Large intestine (tissue), 3 donors: ENCODE data around the gene GPX4. TPM values are rescaled to one million over a fixed set of nuclear protein-coding genes. Genes with fewer than 3 reads are reported as not detected.
"Not testable (repeated sequence)": the region's sequence is repeated elsewhere in the genome, so short reads cannot be mapped to it uniquely, and the experiment has no call there.

Source experiments
- DNase-seq, 2 donors: peaks; one replicate each; pipeline versions ENCODE4 v3.0.0 to v3.0.0-alpha.2; 2013
- H3K27ac ChIP-seq: one replicate; pipeline ENCODE4 v1.5.1; 2013; ENCODE audit warnings: low read length
- H3K27me3 ChIP-seq: 2 replicates; pipeline ENCODE4 v1.6.1; 2013; ENCODE audit warnings: low read length; ENCODE audit not compliant: control insufficient read depth, insufficient read depth
- H3K36me3 ChIP-seq: 2 replicates; pipeline ENCODE4 v1.6.1; 2013; ENCODE audit warnings: low read length; ENCODE audit not compliant: control insufficient read depth, insufficient read depth
- H3K4me1 ChIP-seq: one replicate; pipeline ENCODE4 v1.6.1; 2013; ENCODE audit warnings: low read length; ENCODE audit not compliant: control insufficient read depth, insufficient read depth
- H3K4me3 ChIP-seq: one replicate; pipeline ENCODE4 v1.5.1; 2013; ENCODE audit warnings: low read length
- H3K9me3 ChIP-seq: one replicate; pipeline ENCODE4 v1.6.1; 2013; ENCODE audit warnings: mild to moderate bottlenecking, low read depth, low read length, moderate library complexity; ENCODE audit not compliant: control insufficient read depth
- WGBS: methylation state at CpG from one replicate; pipeline ENCODE4 v1.1.5; 2013; ENCODE audit warnings: low lambda C conversion rate; ENCODE audit not compliant: insufficient coverage; 5-methylcytosine and 5-hydroxymethylcytosine counted together
- polyA plus RNA-seq: library from polyadenylated mRNA; unstranded; fragments of 120-200 nt; gene quantifications from one replicate; pipeline ENCODE4 v1.2.1, GENCODE V29; 2013

Gene GPX4
- polyA plus RNA-seq, 1 donor, result 394 TPM

DNA sequence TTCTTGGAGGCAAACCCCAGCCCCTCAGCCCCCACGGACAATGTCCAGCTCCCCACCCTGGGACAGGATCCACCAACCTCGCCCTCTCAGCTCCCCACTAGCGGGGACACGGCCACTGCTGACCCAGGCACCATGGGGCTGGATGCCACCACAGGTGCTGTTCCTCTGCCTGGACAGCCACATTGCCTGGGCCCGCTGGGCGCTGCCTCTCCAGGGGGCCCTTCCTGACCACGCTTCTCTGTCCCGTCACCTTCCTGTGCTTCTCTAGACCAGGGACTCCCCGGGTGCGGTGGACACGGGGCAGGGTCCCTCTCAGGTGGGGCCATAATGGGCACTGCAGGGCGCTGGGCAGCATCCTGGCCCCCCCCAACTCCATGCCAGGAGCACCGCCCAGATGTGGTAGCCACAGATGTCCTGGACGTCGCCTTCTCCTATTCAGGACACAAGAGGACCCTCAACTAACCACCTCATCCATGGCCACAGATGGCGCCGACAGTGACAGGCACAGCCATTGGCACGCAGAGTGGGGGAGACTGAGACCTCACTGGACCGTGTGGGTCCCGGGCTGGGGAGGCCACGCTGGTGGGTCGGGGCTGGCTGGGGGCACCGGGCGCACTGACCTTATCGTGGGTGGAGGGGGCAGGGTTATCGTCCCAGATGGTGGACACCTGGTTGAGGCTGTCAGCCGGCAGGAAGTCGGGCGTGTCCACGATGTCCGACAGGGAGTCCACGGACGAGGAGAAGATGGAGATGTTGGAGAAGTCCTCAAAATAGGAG is 23.4 kb downstream of the GPX4 start:
- Histone ChIP-seq H3K4me1 (peaks cover 13% of the 10 kb centered on the region), H3K9me3 (peaks cover 12% of the 10 kb centered on the region), H3K27ac (no peak overlapping the region), H3K4me3 (no peak overlapping the region), H3K36me3 (peaks cover 51% of the 10 kb centered on the region), H3K27me3 (no peaks in the 10 kb centered on the region)
- DNase-seq, result no peak
- no CpG with 5 or more reads among the region's 33 CpGs for WGBS

DNA sequence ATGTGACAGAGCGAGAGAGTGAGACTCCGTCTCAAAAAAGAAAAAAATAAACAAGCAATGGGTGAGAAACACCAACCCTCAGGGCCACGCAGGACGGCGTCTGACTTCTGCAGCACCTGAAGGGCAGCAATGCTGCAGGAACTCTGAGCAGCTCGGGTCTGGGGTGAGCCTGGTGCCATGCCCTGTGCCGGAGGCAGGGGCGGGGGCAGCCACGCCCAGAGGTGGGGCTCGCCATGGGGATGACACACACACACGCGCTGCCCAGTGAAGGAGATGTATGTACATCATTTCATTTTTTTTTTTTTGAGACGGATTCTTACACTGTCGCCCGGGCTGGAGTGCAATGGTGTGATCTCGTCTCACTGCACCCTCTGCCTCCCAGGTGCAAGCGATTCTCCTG is 24.3 kb downstream of the GPX4 start:
- Histone ChIP-seq H3K27me3 (no peaks in the 10 kb centered on the region), H3K27ac (no peak overlapping the region), H3K36me3 (peaks cover 43% of the 10 kb centered on the region), H3K9me3 (peaks cover 10% of the 10 kb centered on the region), H3K4me1 (peaks cover 20% of the 10 kb centered on the region), H3K4me3 (no peak overlapping the region)
- WGBS, result 90% methylated on average over 2 of the region's 17 CpGs
- no peak for DNase-seq

DNA sequence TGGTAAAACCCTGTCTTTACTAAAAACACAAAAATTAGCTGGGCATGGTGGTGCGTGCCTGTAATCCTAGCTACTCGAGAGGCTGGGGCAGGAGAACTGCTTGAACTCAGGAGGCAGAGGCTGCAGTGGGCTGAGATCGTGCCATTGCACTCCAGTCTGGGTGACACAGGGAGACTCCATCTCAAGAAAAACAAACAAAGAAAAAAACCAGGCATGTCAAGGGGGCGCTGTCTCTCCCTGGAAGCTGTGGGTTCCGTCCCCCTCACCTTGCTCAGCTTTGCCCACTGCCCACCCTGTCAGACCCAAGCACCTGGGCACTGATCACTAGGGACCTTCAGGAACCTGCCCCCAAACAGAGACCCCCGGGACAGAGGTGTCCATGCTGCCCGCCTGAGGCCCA is 25.3 kb downstream of the GPX4 start:
- Histone ChIP-seq H3K4me1 (peaks cover 24% of the 10 kb centered on the region), H3K36me3 (peaks cover 38% of the 10 kb centered on the region)
- not testable (repeated sequence) for H3K4me3 ChIP-seq, H3K27me3 ChIP-seq, H3K27ac ChIP-seq, H3K9me3 ChIP-seq, DNase-seq
- WGBS, result no CpG with 5 or more reads among the region's 7 CpGs

DNA sequence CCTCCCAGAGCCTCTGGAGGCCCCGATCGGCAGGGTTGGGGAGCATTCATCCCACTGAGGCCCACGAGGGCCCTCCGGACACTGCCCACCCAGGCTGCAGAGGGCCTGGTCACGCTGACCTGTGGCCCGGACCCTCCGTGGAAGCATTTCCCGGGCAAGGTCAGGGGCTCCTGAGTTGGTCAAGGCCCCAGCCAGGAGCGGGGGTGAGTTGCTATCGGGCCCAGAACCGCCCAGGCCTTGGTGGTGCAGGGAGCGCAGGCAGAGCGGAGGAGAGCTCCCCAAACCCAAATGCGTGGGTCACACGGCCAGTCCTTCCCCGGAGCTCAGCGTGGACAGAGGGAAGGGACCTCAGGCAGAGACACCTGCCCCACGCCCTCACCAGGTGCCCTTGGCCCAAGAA is 25.7 kb downstream of the GPX4 start:
- Histone ChIP-seq H3K4me1 (peaks cover 24% of the 10 kb centered on the region), H3K4me3 (no peak overlapping the region)

DNA sequence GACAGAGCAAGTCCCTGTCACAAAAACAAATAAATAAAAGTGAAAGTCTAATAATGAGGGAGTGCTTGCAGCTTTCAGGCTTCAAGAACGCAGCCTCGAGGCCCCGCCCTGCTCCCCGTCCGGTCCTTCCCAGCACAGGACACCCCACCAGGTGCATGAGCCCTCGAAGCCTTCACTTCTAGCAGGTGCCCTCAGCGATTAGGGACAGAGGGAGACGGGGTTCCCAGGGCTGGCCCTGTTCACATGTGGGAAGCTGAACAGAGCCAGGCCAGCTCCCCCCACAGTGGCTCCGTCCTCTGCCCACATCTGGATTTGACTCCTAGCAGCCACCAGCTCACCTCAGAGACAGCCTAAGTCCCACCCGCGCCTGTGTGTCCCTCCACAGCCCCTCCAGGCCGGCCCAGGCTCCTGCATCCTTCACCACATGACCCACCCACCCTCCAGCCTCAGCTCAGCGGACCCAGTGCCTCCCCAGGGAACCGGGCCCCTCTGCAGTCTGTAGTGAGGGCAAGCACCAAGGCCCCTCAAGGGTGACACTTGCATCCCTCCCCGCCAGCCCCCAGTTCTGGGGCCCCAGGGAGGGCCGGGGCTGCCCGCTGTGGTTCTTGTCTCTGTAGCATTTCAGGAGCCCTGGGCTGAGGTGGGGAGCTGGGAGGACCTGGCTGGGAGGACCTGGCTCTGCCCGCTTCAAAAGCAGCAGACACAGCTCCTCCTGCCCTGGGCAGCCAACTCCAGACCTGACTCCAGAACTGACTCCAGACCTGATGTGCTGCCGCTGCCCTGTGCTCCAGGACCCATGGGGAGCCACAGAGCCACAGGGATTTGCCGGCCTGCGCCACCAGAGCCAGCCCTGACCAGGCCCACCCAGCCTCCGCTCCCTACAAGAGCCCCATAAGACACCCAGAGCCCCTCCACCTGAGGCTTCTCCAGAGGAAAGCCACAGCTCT is 27.2 kb downstream of the GPX4 start:
- Histone ChIP-seq H3K36me3 (peaks cover 29% of the 10 kb centered on the region), H3K9me3 (peaks cover 10% of the 10 kb centered on the region), H3K27ac (peak overlapping the region; percentile 81), H3K27me3 (no peaks in the 10 kb centered on the region), H3K4me1 (peaks cover 32% of the 10 kb centered on the region), H3K4me3 (peak overlapping the region; percentile 67)
- DNase-seq, result no peak
- WGBS, result no CpG with 5 or more reads among the region's 22 CpGs

More for the DNA sequence above, 25.7 kb downstream of the GPX4 start:
- WGBS, result no CpG with 5 or more reads among the region's 18 CpGs
- DNase-seq, result no peak
- H3K27me3 ChIP-seq, result no peaks in the 10 kb centered on the region
- peaks cover 37% of the 10 kb centered on the region for H3K36me3 ChIP-seq
- peaks cover 10% of the 10 kb centered on the region for H3K9me3 ChIP-seq
- no peak overlapping the region for H3K27ac ChIP-seq

DNA sequence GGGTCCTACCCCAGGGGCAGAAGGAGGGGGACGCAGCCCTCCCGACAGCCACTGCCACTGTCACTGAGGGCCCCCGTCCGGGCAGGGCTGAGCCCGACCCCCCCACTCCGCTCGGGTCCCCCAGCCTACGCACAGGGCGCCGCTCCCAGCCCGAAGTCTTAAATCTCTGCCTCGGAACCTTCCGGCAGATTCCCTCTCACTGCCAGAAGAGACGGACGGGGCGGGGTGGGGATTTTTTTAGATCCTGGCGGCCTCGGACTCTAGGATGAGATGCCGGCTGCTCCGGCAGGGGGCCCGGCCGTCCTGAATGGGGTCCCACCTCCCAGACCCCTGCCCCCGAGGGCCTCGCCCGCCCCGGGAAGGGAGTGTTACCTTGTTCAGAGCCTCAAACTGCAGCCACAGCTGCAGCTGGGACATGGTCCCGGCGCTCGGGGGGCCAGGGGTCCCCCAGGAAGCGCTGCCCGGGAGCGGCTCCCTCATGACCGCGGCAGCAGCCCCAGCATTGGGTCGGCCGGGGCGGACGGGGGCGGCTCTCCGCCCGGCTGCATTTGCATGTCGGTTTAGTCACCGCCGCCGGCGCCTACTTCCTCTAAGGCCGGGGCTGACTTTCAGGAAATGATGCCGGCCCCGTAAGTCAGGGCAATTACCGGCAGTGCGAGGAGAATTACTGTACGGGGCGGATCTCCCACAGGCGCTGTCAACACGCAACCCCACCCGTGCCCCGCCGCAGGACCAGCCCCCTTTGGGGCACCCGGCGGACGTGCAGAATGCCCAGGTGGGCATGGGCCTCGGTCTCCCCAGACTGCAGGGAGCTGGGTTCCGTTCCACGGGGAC is 28.1 kb downstream of the GPX4 start:
- peak; percentile 85 to 93 for DNase-seq
- H3K27ac ChIP-seq, result peak overlapping the region; percentile 81
- WGBS, result no CpG with 5 or more reads among the region's 64 CpGs
- H3K36me3 ChIP-seq, result peaks cover 20% of the 10 kb centered on the region
- H3K9me3 ChIP-seq, result peaks cover 10% of the 10 kb centered on the region
- peaks cover 40% of the 10 kb centered on the region for H3K4me1 ChIP-seq
- peak overlapping the region; percentile 67 for H3K4me3 ChIP-seq
- no peaks in the 10 kb centered on the region for H3K27me3 ChIP-seq

DNA sequence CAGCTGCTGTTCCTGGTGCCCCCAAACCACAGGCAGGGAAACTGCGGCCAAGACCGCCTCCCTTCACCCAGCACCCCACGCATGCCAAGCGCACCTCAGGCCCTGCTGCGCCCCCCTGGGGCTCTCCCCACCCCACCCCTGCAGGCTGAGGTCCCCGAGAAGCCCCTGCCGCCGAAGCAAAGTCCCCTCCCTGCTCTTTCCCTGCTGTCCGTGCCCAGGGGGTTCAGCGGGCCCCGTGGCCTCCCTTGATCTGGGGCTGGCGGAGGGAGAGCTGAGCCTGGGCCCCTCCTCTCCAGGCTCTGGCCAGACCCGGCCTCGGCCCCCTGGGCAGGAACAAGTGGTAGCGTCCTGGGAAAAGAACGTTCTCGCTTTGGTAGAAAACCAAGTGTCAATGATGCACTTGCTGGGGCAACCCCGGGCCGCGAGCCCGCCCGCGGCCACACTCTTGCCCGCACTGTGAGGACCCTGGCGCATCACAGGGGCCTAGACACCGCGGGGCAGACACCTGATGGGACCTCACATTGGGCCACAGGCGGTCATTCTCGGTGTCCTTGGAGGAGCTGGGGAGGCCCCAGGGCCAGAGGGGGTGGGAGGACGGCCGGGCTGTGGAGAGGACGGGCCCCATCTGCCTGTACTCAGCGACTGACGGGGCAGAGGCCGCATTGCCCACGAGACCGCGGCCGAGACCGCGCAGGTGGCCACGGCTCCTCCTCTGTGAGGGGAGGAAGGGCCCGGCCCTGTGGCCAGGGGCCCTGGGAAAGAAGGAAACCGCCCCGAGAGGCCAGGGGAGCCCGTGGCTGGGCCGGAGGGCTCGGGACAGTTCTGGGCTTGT is 29.0 kb downstream of the GPX4 start:
- Histone ChIP-seq H3K4me3 (peak overlapping the region; percentile 67), H3K4me1 (peaks cover 41% of the 10 kb centered on the region), H3K27me3 (no peaks in the 10 kb centered on the region), H3K36me3 (peaks cover 14% of the 10 kb centered on the region), H3K9me3 (peaks cover 10% of the 10 kb centered on the region), H3K27ac (peak overlapping the region; percentile 81)
- WGBS, result no CpG with 5 or more reads among the region's 48 CpGs
- no peak for DNase-seq

DNA sequence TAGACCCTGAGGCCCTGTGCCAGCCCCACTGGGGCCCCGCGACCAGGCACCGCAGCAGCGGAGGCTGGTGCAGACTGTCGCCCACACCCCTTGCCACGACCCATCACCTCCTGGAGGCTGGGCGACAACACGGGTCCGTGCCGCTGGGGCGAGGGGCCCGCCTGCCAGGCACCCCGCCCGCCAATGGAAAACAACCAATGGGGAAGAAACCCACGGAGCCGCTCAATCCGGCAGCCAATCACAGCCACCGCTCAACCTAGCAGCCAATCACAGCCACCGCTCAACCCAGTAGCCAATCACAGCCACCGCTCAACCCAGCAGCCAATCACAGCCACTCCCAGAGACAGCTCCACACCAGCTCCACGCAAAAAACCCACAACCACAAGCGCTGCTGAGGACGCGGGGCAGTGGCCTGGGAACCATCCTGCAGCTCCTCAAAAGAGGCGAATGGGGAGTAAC is 29.7 kb downstream of the GPX4 start:
- Histone ChIP-seq H3K27ac (no peak overlapping the region), H3K36me3 (peaks cover 11% of the 10 kb centered on the region), H3K4me3 (no peak overlapping the region), H3K9me3 (peaks cover 10% of the 10 kb centered on the region), H3K27me3 (no peaks in the 10 kb centered on the region), H3K4me1 (peaks cover 41% of the 10 kb centered on the region)
- no CpG with 5 or more reads among the region's 25 CpGs for WGBS
- DNase-seq, result no peak

DNA sequence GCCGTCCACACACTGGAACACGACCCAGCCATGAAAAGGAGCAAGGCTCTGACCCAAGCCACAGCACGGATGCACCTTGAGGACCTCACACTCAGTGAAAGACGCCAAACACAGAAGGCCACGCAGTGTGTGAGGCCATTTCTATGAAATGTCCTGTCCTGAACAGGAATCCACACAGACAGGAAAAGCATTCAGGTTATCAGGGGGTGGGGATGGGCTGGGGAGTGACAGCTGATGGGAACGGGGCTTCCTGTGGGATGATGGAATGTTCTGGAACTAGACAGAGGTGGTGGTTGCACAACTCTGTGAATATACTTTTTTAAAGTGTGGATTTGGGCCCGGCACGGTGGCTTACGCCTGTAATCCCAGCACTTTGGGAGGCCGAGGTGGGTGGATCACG is 30.6 kb downstream of the GPX4 start:
- no peaks in the 10 kb centered on the region for H3K27me3 ChIP-seq
- H3K27ac ChIP-seq, result no peak overlapping the region
- peaks cover 41% of the 10 kb centered on the region for H3K4me1 ChIP-seq
- no CpG with 5 or more reads among the region's 11 CpGs for WGBS
- peaks cover 10% of the 10 kb centered on the region for H3K9me3 ChIP-seq
- H3K4me3 ChIP-seq, result no peak overlapping the region
- H3K36me3 ChIP-seq, result peaks cover 18% of the 10 kb centered on the region
- DNase-seq, result no peak
